HEK293 (cell line): ENCODE measurements around the gene IFFO2.

Experiments
- CTCF ChIP-seq: fragments of 450-650 bp; formaldehyde crosslinking; IDR thresholded peaks from 2 replicates; pipeline ENCODE4 v1.5.1; 2016; ENCODE audit warnings: missing biosample characterization, missing genetic modification characterization
- FEZF1 ChIP-seq: fragments of 450-650 bp; formaldehyde crosslinking; IDR thresholded peaks from 2 replicates; pipeline ENCODE4 v1.5.1; 2016; ENCODE audit warnings: missing biosample characterization, missing genetic modification characterization
- ZBTB21 ChIP-seq: fragments of 450-650 bp; formaldehyde crosslinking; IDR thresholded peaks from 2 replicates; pipeline ENCODE4 v1.5.1; 2017; ENCODE audit warnings: missing biosample characterization, missing genetic modification characterization
- ZNF416 ChIP-seq: fragments of 450-650 bp; formaldehyde crosslinking; IDR thresholded peaks from 2 replicates; pipeline ENCODE4 v1.5.1; 2016; ENCODE audit warnings: missing biosample characterization, missing genetic modification characterization
- ZNF621 ChIP-seq: fragments of 450-650 bp; formaldehyde crosslinking; IDR thresholded peaks from 2 replicates; pipeline ENCODE4 v1.5.1; 2017; ENCODE audit warnings: missing biosample characterization, missing genetic modification characterization
- ZNF660 ChIP-seq: fragments of 450-650 bp; IDR thresholded peaks from 2 replicates; pipeline ENCODE4 v1.5.1; 2018; ENCODE audit warnings: missing biosample characterization, mild to moderate bottlenecking, missing genetic modification characterization
- TF ChIP-seq, protein P1 (sequence below): sonication (generic); formaldehyde crosslinking; IDR thresholded peaks from 2 replicates; pipeline ENCODE4 v1.8.1; 2022; ENCODE audit warnings: mild to moderate bottlenecking, moderate library complexity, missing genetic modification reagents

DNA sequence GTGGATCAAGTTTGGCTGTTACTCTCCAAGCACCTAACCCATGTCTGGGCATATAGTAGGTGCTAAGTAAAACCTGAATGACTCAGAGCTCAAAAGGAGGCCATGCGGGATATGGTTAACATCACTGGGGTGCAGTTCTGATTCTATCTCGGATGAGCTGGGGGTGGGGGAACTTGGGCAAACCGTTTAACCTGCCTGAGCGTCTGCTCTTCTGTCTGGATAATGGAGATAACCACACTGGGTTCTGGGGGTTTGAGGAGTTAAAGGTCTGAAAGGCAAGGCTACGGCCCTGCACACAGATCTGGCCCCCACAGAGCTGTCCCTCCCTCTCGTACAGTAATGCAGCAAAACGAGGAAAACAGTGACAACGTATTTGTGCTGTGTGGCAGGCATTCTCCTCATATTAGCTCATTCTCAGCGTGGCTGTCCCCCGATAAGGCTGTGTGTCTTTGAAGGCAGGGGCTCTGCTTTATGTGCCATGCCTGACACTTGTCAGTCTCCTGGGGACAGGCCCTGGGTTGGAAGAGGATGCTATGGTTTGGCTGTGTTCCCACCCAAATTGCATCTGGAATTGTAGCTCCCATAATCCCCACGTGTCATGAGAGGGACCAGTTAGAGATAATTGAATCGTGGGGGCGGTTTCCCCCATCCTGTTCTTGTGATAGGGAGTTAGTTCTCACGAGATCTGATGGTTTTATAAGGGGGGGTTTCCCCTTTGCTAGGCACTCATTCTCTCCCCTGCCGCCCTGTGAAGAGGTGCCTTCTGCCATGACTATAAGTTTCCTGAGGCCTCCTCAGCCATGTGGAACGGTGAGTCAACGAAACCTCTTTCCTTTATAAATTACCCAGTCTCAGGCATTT lies 47.3 kb downstream of the IFFO2 start:
- TF ChIP-seq ZNF621 (tag by site-specific recombination): no peak
- TF ChIP-seq ZBTB21 (tag by site-specific recombination): no peak
- no peak for TF ChIP-seq ZNF416
- no peak for TF ChIP-seq ZNF660 (tag by site-specific recombination)
- TF ChIP-seq CTCF (tag by site-specific recombination): no peak
- TF ChIP-seq FEZF1 (tag by site-specific recombination): no peak
- TF ChIP-seq, protein P1, sequence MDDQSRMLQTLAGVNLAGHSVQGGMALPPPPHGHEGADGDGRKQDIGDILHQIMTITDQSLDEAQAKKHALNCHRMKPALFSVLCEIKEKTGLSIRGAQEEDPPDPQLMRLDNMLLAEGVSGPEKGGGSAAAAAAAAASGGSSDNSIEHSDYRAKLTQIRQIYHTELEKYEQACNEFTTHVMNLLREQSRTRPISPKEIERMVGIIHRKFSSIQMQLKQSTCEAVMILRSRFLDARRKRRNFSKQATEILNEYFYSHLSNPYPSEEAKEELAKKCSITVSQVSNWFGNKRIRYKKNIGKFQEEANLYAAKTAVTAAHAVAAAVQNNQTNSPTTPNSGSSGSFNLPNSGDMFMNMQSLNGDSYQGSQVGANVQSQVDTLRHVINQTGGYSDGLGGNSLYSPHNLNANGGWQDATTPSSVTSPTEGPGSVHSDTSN (CRISPR knock-in tag): no peak
